ENCODE data around the gene CD68.

The CD68 gene

GRCh38 chr17:7579001-7579833 is at the start of gene CD68:
Gene CD68, plus strand, starts transcription at chr17:7579638. Its CDS starts 40 bp downstream, at chr17:7579678.
- DNase-seq, result peak; percentile 66 to 75

GRCh38 chr17:7530023-7530900 is 49.2 kb upstream of the CD68 start:
- no peak for DNase-seq

GRCh38 chr17:7538050-7538449 is 41.4 kb upstream of the CD68 start:
- no peak for DNase-seq

GRCh38 chr17:7538891-7539545 is 40.4 kb upstream of the CD68 start:
- no peak for DNase-seq

GRCh38 chr17:7541074-7541621 is 38.3 kb upstream of the CD68 start:
- no peak for DNase-seq

- no peak for DNase-seq
Measured at GRCh38 chr17:7544911-7545310, 34.5 kb upstream of the CD68 start.

GRCh38 chr17:7548585-7549400 is 30.6 kb upstream of the CD68 start, which contains the start of gene TNFSF12:
Gene TNFSF12, plus strand, starts transcription at chr17:7549058. Its CDS starts 96 bp downstream, at chr17:7549154.
- DNase-seq, result peak; percentile 38 to 54

GRCh38 chr17:7549401-7550055 is 29.9 kb upstream of the CD68 start:
- DNase-seq, result peak; percentile 33 to 45

GRCh38 chr17:7550344-7550743 is 29.1 kb upstream of the CD68 start:
- no peak for DNase-seq

GRCh38 chr17:7551396-7551795 is 28.0 kb upstream of the CD68 start:
- DNase-seq, result no peak

- DNase-seq, result no peak
Measured at GRCh38 chr17:7552621-7553051, 26.8 kb upstream of the CD68 start.

GRCh38 chr17:7553356-7553755 is 26.1 kb upstream of the CD68 start:
- DNase-seq, result no peak

GRCh38 chr17:7555320-7555948 is 24.0 kb upstream of the CD68 start:
- no peak for DNase-seq

GRCh38 chr17:7556627-7557026 is 22.8 kb upstream of the CD68 start:
- no peak for DNase-seq

- no peak for DNase-seq
Measured at GRCh38 chr17:7557147-7557764, 22.2 kb upstream of the CD68 start.

- no peak for DNase-seq
Measured at GRCh38 chr17:7557775-7558543, 21.5 kb upstream of the CD68 start.

- no peak for DNase-seq
Measured at GRCh38 chr17:7558544-7559319, 20.7 kb upstream of the CD68 start, which contains the start of gene TNFSF13. Gene TNFSF13, plus strand, starts transcription at chr17:7558750. Its CDS starts 290 bp downstream, at chr17:7559040.

- DNase-seq, result no peak
Measured at GRCh38 chr17:7559320-7560171, 19.9 kb upstream of the CD68 start.
